ENCODE results near the gene HDAC11. TPM values are rescaled to one million over a fixed set of nuclear protein-coding genes. Genes with fewer than 3 reads are reported as not detected.

Gene HDAC11
- polyA plus RNA-seq, 3 donors: 2.9 to 3.9 (median 3.5) TPM

DNA sequence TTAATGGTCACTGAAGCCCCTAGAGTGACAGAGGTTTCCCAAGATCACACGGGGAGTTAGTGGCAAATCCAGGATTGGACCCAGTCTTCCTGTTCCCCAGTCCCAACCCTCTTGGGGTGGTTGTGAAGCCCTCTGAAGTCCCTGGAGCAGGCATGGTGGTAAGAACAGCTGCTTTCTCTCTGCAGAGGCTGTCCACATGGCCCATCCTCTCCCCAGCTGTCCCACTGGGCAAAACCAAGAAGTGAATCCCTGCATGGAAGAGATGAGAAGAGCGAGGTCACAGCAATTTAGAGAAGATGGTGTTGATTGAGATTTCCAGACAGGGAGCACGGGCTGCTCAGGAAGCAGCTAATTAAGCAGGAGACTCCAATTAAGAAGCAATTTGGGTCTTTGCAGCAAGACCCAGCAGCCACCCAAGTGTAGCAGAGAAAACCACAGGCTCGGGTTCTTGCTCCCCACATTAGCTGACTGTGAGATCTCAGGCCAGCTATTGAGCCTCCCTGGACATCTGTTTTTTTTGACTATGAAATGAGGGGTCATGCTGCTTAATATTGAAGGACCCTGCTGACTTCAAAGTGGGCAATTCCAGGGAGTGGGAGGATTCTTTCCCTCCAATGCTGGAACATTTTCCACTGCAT is 14.8 kb upstream of the HDAC11 start:
- no peaks in the 10 kb centered on the region for H3K4me1 Mint-ChIP-seq

DNA sequence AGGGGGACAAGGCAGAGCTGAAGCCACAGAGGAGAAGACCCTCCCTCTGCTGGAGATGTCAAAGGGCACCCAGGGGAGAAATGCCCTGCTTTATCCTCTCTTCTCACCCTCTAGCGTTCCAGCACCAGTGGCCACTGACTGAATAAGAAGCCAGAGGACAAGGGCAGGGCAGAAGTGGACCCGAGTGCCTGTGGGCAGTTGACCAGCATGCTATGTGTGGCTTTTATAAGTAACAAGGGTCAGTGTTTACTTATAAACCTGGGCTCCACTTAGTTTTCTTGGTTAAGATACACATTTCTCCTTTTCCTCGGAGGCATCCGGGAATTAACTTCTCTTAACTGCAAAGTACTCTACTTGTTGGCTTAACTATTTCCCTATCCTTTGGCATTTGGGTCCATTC is 13.3 kb upstream of the HDAC11 start:
- Mint-ChIP-seq H3K4me1 (no peaks in the 10 kb centered on the region), H3K4me3 (no peak overlapping the region), H3K9me3 (peaks cover 0 to 2% (median 0%) of the 10 kb centered on the region in 7 donors), H3K27ac (no peak overlapping the region), H3K36me3 (no peaks in the 10 kb centered on the region), H3K27me3 (ENCODE audit: low read depth in 3 of 3) (peaks cover 6 to 23% (median 13%) of the 10 kb centered on the region in 3 donors)
- intact Hi-C loops (cut with micrococcal nuclease): loop anchor here in 1 of 2 donors (10.0 kb wide), 1 partner anchor 372 kb away; no protein-coding TSS in a partner anchor
- 80% methylated on average over 1 of the region's 4 CpGs for WGBS (ENCODE audit: insufficient coverage)
- Histone ChIP-seq H3K4me2 (replicated peaks; ENCODE audit: extremely low read depth, low read length, poor library complexity, severe bottlenecking) (no peak overlapping the region), H3K9me3 (replicated peaks in 1 of 2; ENCODE audit: control insufficient read depth in 1 of 2, insufficient read depth in 1 of 2, low read length in 2 of 2) (no peaks in the 10 kb centered on the region), H3K9ac (ENCODE audit: insufficient read depth, low read length, poor library complexity, severe bottlenecking) (no peak overlapping the region), H3K4me1 (ENCODE audit: control insufficient read depth in 1 of 2, insufficient read depth in 2 of 2, low read length in 2 of 2) (no peaks in the 10 kb centered on the region), H3K79me2 (ENCODE audit: insufficient read depth, low read length) (no peaks in the 10 kb centered on the region), H3K27ac (ENCODE audit: low read depth in 1 of 2, low read length in 2 of 2) (no peak overlapping the region), H4K20me1 (ENCODE audit: insufficient read depth, low read length) (no peaks in the 10 kb centered on the region), H3K36me3 (replicated peaks in 1 of 2; ENCODE audit: control insufficient read depth in 1 of 2, insufficient read depth in 2 of 2, low read length in 2 of 2) (no peaks in the 10 kb centered on the region), H2AFZ (ENCODE audit: insufficient read depth, low read depth, low read length, poor library complexity, severe bottlenecking) (no peak overlapping the region), H3K4me3 (replicated peaks in 1 of 3; ENCODE audit: low read depth in 2 of 3, low read length in 3 of 3) (no peak overlapping the region), H3K27me3 (ENCODE audit: control insufficient read depth in 2 of 2, insufficient read depth in 2 of 2, low read length in 2 of 2) (no peaks in the 10 kb centered on the region)
- no peak for TF ChIP-seq CTCF (IDR thresholded peaks at IDR 0.05)
- DNase-seq: no peak

More for the DNA sequence above, 14.8 kb upstream of the HDAC11 start:
- no peak for TF ChIP-seq CTCF (IDR thresholded peaks at IDR 0.05)
- Histone ChIP-seq H3K9me3 (replicated peaks in 1 of 2; ENCODE audit: control insufficient read depth in 1 of 2, insufficient read depth in 1 of 2, low read length in 2 of 2) (no peaks in the 10 kb centered on the region), H3K79me2 (ENCODE audit: insufficient read depth, low read length) (no peaks in the 10 kb centered on the region), H3K27ac (ENCODE audit: low read depth in 1 of 2, low read length in 2 of 2) (no peak overlapping the region), H3K4me2 (replicated peaks; ENCODE audit: extremely low read depth, low read length, poor library complexity, severe bottlenecking) (no peak overlapping the region), H4K20me1 (ENCODE audit: insufficient read depth, low read length) (no peaks in the 10 kb centered on the region), H3K9ac (ENCODE audit: insufficient read depth, low read length, poor library complexity, severe bottlenecking) (no peak overlapping the region), H2AFZ (ENCODE audit: insufficient read depth, low read depth, low read length, poor library complexity, severe bottlenecking) (no peak overlapping the region), H3K36me3 (replicated peaks in 1 of 2; ENCODE audit: control insufficient read depth in 1 of 2, insufficient read depth in 2 of 2, low read length in 2 of 2) (no peaks in the 10 kb centered on the region), H3K4me3 (replicated peaks in 1 of 3; ENCODE audit: low read depth in 2 of 3, low read length in 3 of 3) (no peak overlapping the region), H3K4me1 (ENCODE audit: control insufficient read depth in 1 of 2, insufficient read depth in 2 of 2, low read length in 2 of 2) (no peaks in the 10 kb centered on the region), H3K27me3 (ENCODE audit: control insufficient read depth in 2 of 2, insufficient read depth in 2 of 2, low read length in 2 of 2) (no peaks in the 10 kb centered on the region)
- Mint-ChIP-seq H3K27ac (no peak overlapping the region), H3K9me3 (peaks cover 0 to 8% (median 0%) of the 10 kb centered on the region in 7 donors), H3K4me3 (no peak overlapping the region), H3K36me3 (no peaks in the 10 kb centered on the region), H3K27me3 (ENCODE audit: low read depth in 3 of 3) (peaks cover 3 to 19% (median 14%) of the 10 kb centered on the region in 3 donors)
- no peak for DNase-seq
- WGBS (ENCODE audit: insufficient coverage): 73% methylated on average over 2 of the region's 4 CpGs
- intact Hi-C loops (cut with micrococcal nuclease): loop anchor here in 1 of 2 donors (10.0 kb wide), 1 partner anchor 371 kb away; no protein-coding TSS in a partner anchor

All from CD14-positive monocyte (primary cell).